ENCODE data around the gene PFKFB3.

GRCh38 chr10:6299234-6299633 is 96.5 kb downstream of the PFKFB3 start:
- TF ChIP-seq CTCF (IDR thresholded peaks at IDR 0.05; ENCODE audit: insufficient read depth, low read length, poor library complexity, severe bottlenecking) (no peak), EZH2phosphoT487 (conservative IDR thresholded peaks at IDR 0.05; ENCODE audit: low read length) (no peak)

Data from SU-DHL-6 (cell line).